RWPE2 (cell line): ENCODE data around the gene RNF128.

Experiments
- ATAC-seq: fragments of 200-7000 bp; cut with Tn5 transposase; 3 replicates; pipeline ENCODE4 v1.9.1; 2021; ENCODE audit warnings: low read depth
- DNase-seq: peaks from one replicate; pipeline ENCODE4 v3.0.0-alpha.2; 2020; ENCODE audit warnings: low spot score
- H3K27ac ChIP-seq: fragments of 450-650 bp; 2 replicates; pipeline ENCODE4 v1.5.1; 2017; ENCODE audit warnings: mild to moderate bottlenecking; ENCODE audit not compliant: poor library complexity, severe bottlenecking
- H3K27me3 ChIP-seq: fragments of 250-450 bp; sonication (Bioruptor Pico); 2 replicates; pipeline ENCODE4 v1.5.1; 2021; ENCODE audit warnings: mild to moderate bottlenecking, moderate library complexity; ENCODE audit not compliant: insufficient read depth, poor library complexity, severe bottlenecking
- H3K36me3 ChIP-seq: fragments of 250-450 bp; sonication (Bioruptor Pico); 2 replicates; pipeline ENCODE4 v1.5.1; 2020; ENCODE audit warnings: low read depth, mild to moderate bottlenecking, moderate library complexity
- H3K4me1 ChIP-seq: fragments of 250-450 bp; sonication (Bioruptor Pico); 2 replicates; pipeline ENCODE4 v1.5.1; 2021; ENCODE audit warnings: mild to moderate bottlenecking, moderate library complexity; ENCODE audit not compliant: insufficient read depth, poor library complexity, severe bottlenecking
- H3K4me3 ChIP-seq: fragments of 250-450 bp; sonication (Bioruptor Pico); 2 replicates; pipeline ENCODE4 v1.5.1; 2021; ENCODE audit warnings: mild to moderate bottlenecking, moderate library complexity; ENCODE audit not compliant: severe bottlenecking
- H3K9me3 ChIP-seq: fragments of 250-450 bp; sonication (Bioruptor Pico); 2 replicates; pipeline ENCODE4 v1.5.1; 2021; ENCODE audit warnings: mild to moderate bottlenecking, moderate library complexity; ENCODE audit not compliant: severe bottlenecking
- TF ChIP-seq, protein P1 (sequence below): fragments of 450-650 bp; IDR thresholded peaks from one replicate; pipeline ENCODE4 v1.5.1; 2017; ENCODE audit warnings: mild to moderate bottlenecking, moderate library complexity; ENCODE audit not compliant: poor library complexity, severe bottlenecking

RNF128 gene

DNA sequence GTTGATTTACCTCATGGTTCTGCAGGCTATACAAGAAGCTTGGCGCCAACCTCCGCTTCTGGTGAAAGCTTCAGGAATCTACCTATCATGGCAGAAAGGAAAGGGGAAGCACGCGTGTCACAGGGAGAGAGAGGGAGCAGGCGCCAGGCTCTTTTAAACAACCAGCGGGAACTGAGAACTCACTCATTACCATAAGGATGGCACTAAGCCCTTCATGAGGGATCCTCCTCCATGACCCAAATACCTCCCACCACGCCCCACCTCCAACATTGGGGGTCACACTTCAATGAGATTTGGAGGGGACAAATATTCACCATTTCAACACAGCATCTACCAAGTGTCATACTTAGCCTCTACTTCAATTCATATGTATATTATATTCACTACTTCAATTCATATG is 57.2 kb downstream of the RNF128 start:
- ATAC-seq, result no peak
- H3K27ac ChIP-seq, result no peak overlapping the region
- TF ChIP-seq, protein P1, sequence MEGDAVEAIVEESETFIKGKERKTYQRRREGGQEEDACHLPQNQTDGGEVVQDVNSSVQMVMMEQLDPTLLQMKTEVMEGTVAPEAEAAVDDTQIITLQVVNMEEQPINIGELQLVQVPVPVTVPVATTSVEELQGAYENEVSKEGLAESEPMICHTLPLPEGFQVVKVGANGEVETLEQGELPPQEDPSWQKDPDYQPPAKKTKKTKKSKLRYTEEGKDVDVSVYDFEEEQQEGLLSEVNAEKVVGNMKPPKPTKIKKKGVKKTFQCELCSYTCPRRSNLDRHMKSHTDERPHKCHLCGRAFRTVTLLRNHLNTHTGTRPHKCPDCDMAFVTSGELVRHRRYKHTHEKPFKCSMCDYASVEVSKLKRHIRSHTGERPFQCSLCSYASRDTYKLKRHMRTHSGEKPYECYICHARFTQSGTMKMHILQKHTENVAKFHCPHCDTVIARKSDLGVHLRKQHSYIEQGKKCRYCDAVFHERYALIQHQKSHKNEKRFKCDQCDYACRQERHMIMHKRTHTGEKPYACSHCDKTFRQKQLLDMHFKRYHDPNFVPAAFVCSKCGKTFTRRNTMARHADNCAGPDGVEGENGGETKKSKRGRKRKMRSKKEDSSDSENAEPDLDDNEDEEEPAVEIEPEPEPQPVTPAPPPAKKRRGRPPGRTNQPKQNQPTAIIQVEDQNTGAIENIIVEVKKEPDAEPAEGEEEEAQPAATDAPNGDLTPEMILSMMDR, result no peak

DNA sequence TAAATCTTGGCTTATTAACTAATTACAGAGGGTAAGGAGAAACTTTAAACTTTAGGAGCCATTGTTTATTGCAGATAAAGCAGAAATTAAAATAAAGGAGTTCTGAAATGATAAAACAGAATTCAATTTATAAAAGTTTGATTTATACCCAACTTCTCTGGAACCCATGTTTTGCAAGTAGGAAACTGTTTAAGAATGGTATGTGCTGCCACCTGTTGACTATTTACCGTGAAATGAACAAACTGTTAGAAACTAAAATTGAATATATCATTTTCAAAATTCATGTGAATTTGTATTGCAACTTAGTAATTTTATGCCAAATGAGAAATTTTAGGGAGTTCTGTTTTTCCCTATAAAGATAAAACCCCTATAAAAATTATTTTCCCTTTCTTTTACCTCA is 65.0 kb downstream of the RNF128 start:
- DNase-seq (no peak), ATAC-seq (no peak)
- no peaks in the 10 kb centered on the region for H3K36me3 ChIP-seq
- no peaks in the 10 kb centered on the region for H3K27me3 ChIP-seq
- no peaks in the 10 kb centered on the region for H3K9me3 ChIP-seq
- TF ChIP-seq, protein P1, result peak; percentile 37
- no peaks in the 10 kb centered on the region for H3K4me1 ChIP-seq
- no peak overlapping the region for H3K4me3 ChIP-seq
- H3K27ac ChIP-seq, result no peak overlapping the region

More for the DNA sequence above, 57.2 kb downstream of the RNF128 start:
- Histone ChIP-seq H3K36me3 (no peaks in the 10 kb centered on the region), H3K4me1 (no peaks in the 10 kb centered on the region), H3K4me3 (no peak overlapping the region), H3K9me3 (no peaks in the 10 kb centered on the region), H3K27me3 (no peaks in the 10 kb centered on the region)
- DNase-seq, result no peak

DNA sequence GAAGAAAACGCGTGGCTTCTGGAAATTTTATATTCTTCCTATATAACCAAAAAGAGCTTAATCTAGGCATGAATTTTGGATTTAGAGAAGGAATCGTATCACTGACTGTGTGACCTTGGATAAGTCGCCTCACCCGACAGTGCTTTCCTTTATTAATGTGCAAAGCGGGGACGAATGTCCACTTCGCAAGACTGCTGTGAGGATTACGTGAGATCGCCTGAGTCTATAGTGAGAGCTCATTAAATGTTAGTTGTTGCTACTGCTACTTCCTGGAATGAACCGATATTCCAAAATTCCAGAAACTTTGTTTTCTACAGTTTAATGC is 75.5 kb downstream of the RNF128 start:
- ATAC-seq, result peak; percentile 57
- Histone ChIP-seq H3K4me1 (no peaks in the 10 kb centered on the region), H3K27me3 (no peaks in the 10 kb centered on the region), H3K9me3 (no peaks in the 10 kb centered on the region), H3K27ac (no peak overlapping the region), H3K36me3 (no peaks in the 10 kb centered on the region), H3K4me3 (peak overlapping the region; percentile 69)
- TF ChIP-seq, protein P1, result no peak
- DNase-seq, result no peak

DNA sequence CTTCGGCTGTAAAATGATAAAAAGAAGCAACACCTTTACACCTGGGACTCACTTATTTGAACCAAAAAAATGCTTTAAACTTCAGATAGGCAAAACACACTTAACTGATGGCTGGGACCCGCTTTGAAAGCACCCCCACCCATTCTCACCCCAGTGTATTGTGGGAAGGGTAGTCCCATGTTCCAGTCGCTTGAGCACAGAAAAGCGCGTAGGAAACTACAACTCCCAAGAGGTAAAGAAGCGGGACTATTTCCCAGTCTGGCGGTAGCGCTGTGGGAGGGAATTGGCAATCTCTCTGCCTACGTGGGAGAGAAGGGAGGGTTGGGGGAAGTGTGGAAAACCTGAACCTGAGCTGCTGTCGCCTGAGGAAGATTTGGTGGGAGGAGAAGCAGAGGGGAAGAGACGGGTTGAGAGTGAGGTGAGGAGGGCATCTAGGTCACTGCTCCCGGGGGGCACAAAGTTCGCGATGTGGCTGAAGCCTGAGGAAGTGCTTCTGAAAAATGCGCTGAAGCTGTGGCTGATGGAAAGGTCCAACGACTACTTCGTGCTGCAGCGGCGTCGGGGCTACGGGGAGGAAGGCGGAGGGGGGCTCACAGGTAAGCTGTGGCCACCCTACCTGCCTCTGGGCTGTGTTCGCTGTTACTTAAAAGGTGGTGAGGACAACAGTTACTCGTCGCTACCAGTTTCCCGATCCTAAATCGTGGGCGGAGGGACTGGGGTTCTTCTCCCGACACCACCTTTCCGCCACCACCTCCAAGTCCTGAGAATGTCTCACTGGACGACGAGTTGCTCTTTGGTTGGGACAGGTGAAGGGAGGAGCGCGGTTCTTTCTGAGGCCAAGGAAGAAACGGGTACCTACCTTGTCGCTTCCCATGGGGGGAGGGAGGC is 76.1 kb downstream of the RNF128 start, which contains the start of gene TBC1D8B:
TBC1D8B (plus strand) TSS at position 286 of the 888 bp plus-strand sequence; CDS start at position 467, 181 bp downstream.
- H3K4me3 ChIP-seq, result peak within 1 kb of the TSS; percentile 69
- H3K27ac ChIP-seq, result no peak within 1 kb of the TSS
- TF ChIP-seq, protein P1, result no peak
- peak; percentile 69 for DNase-seq
- H3K4me1 ChIP-seq, result no peaks in the 10 kb centered on the region
- peak; percentile 99 for ATAC-seq
- no peaks in the 10 kb centered on the region for H3K36me3 ChIP-seq
- H3K27me3 ChIP-seq, result no peaks in the 10 kb centered on the region
- H3K9me3 ChIP-seq, result no peaks in the 10 kb centered on the region
